Psoas muscle (tissue), 8 donors: ENCODE data around the gene NSF. TPM values are rescaled to one million over a fixed set of nuclear protein-coding genes. Genes with fewer than 3 reads are reported as not detected.
"Not testable (repeated sequence)": the region's sequence is repeated elsewhere in the genome, so short reads cannot be mapped to it uniquely, and the experiment has no call there.

Source experiments
- ATAC-seq, 4 donors: fragments of 200-7000 bp; cut with Tn5 transposase; one replicate each; pipeline ENCODE4 v1.9.1; 2020; ENCODE audit warnings: moderate library complexity in 3 of 4, mild to moderate bottlenecking in 2 of 4
- DNase-seq, 2 donors: peaks; one replicate each; pipeline ENCODE4 v3.0.0-alpha.2; 2020
- H3K27ac ChIP-seq: fragments of 200-600 bp; one replicate; pipeline ENCODE4 v1.8.0; 2022
- H3K27me3 ChIP-seq, 3 donors: fragments of 200-600 bp in 1 of 3; one replicate each; pipeline versions ENCODE4 v1.6.1 to v1.8.0; 2013 to 2022; ENCODE audit warnings: low read length in 2 of 3, mild to moderate bottlenecking in 2 of 3, moderate library complexity in 1 of 3; ENCODE audit not compliant: insufficient read depth in 3 of 3
- H3K36me3 ChIP-seq, 2 donors: fragments of 200-600 bp in 1 of 2; one replicate each; pipeline versions ENCODE4 v1.6.1 to v1.8.0; 2013 to 2022; ENCODE audit warnings: low read depth in 1 of 2, mild to moderate bottlenecking in 1 of 2, moderate library complexity in 1 of 2; ENCODE audit not compliant: insufficient read depth in 1 of 2
- H3K4me1 ChIP-seq: fragments of 200-600 bp; one replicate; pipeline ENCODE4 v1.8.0; 2022
- H3K4me3 ChIP-seq: fragments of 200-600 bp; one replicate; pipeline ENCODE4 v1.8.0; 2022; ENCODE audit warnings: mild to moderate bottlenecking
- H3K9me3 ChIP-seq: fragments of 200-600 bp; one replicate; pipeline ENCODE4 v1.8.0; 2022
- WGBS, 3 donors: extraction: QIAGEN DNeasy Blood & Tissue Kit; methylation state at CpG; one replicate each; pipeline versions ENCODE4 v1.1.6 to v1.1.7; 2013; 5-methylcytosine and 5-hydroxymethylcytosine counted together
- intact Hi-C, 2 donors: fragments of 100-400 bp; cut with DNase I; formaldehyde crosslinking; loops; one replicate each; pipeline versions ENCODE4 v1.11.0 to v1.14.2; 2022
- polyA plus RNA-seq, 3 donors: library from polyadenylated mRNA; stranded (reverse); fragments of 200-250 nt; gene quantifications; one replicate each; pipeline ENCODE4 v1.2.3, GENCODE V29; 2013
- total RNA-seq, 4 donors: library from RNA; stranded (reverse); fragmentation: NEBNext Ultra II Directional in 2 of 4; extraction: Animal tissue kit (Norgen Biotek cat#: 25700) in 2 of 4; gene quantifications; one replicate each; pipeline versions ENCODE4 v1.2.1 to v1.2.4, GENCODE V29; 2021 to 2023
- donor health status: healthy with polysubstance abuse.
- donor health status: DM: no; HTN: no; CAD: no; lungs with moderate emphysema.
- donor health status: Bipolar disorder and iron deficiency.
- donor health status: healthy.
- donor health status: DM: yes; HTN: yes; CAD: no.
- donor health status: DM: no; HTN: no; CAD: no.
- donor health status: DM: no; HTN: no; CAD: no.
- donor health status: DM: yes; HTN: yes; CAD: no.

Gene NSF
- total and polyA plus RNA-seq, 7 donors, result 19.3 to 103 (median 40.2) TPM

GRCh38 chr17:46663552-46663951 lies 73.1 kb downstream of the NSF start:
- H3K4me1 ChIP-seq, DNase-seq, H3K27me3 ChIP-seq, H3K4me3 ChIP-seq, H3K36me3 ChIP-seq, H3K27ac ChIP-seq, H3K9me3 ChIP-seq, intact Hi-C loops, ATAC-seq: not testable (repeated sequence)
- WGBS, 3 donors, result no CpG with 5 or more reads among the region's 2 CpGs

- intact Hi-C loops, H3K4me3 ChIP-seq, H3K36me3 ChIP-seq, H3K4me1 ChIP-seq, DNase-seq, H3K27me3 ChIP-seq, H3K9me3 ChIP-seq, H3K27ac ChIP-seq, ATAC-seq: not testable (repeated sequence)
- WGBS, 3 donors, result 90 to 94% (median 94%) methylated on average over 4 of the region's 5 CpGs
Observed at GRCh38 chr17:46665969-46666368, 75.5 kb downstream of the NSF start.

- H3K4me1 ChIP-seq, H3K9me3 ChIP-seq, H3K27me3 ChIP-seq, ATAC-seq, H3K36me3 ChIP-seq, H3K27ac ChIP-seq, intact Hi-C loops, DNase-seq, H3K4me3 ChIP-seq: not testable (repeated sequence)
- WGBS, 3 donors, result no CpG with 5 or more reads among the region's 4 CpGs
Observed at GRCh38 chr17:46670789-46671188, 80.3 kb downstream of the NSF start.

- peak in 2 of 4 donors; percentile 56 to 67 for ATAC-seq
- DNase-seq, H3K27ac ChIP-seq, H3K4me3 ChIP-seq, H3K9me3 ChIP-seq, H3K4me1 ChIP-seq, H3K27me3 ChIP-seq, intact Hi-C loops, H3K36me3 ChIP-seq: not testable (repeated sequence)
- WGBS, 3 donors, result no CpG with 5 or more reads among the region's 2 CpGs
Observed at GRCh38 chr17:46672777-46673176, 82.3 kb downstream of the NSF start.

GRCh38 chr17:46677819-46678218 lies 87.3 kb downstream of the NSF start:
- H3K27me3 ChIP-seq, intact Hi-C loops, H3K36me3 ChIP-seq, H3K9me3 ChIP-seq, H3K4me3 ChIP-seq, DNase-seq, H3K4me1 ChIP-seq, H3K27ac ChIP-seq: not testable (repeated sequence)
- peak in 3 of 4 donors; percentile 42 to 81 (median 64) for ATAC-seq

GRCh38 chr17:46683653-46684052 lies 93.2 kb downstream of the NSF start:
- intact Hi-C loops, H3K27ac ChIP-seq, H3K27me3 ChIP-seq, H3K9me3 ChIP-seq, H3K4me1 ChIP-seq, ATAC-seq, H3K36me3 ChIP-seq, DNase-seq, H3K4me3 ChIP-seq: not testable (repeated sequence)
- WGBS, 3 donors, result no CpG with 5 or more reads among the region's 2 CpGs

- H3K9me3 ChIP-seq, H3K4me1 ChIP-seq, intact Hi-C loops, H3K27me3 ChIP-seq, H3K27ac ChIP-seq, H3K36me3 ChIP-seq, DNase-seq, H3K4me3 ChIP-seq: not testable (repeated sequence)
- ATAC-seq, result peak; percentile 44 to 86 (median 74)
- WGBS, 3 donors, result 22 to 26% (median 26%) methylated on average over 3 to 4 of the region's 4 CpGs
Observed at GRCh38 chr17:46685284-46685683, 94.8 kb downstream of the NSF start.

GRCh38 chr17:46692196-46692595 lies 101.7 kb downstream of the NSF start:
- intact Hi-C loops, H3K4me3 ChIP-seq, H3K27ac ChIP-seq, H3K4me1 ChIP-seq, H3K27me3 ChIP-seq, H3K9me3 ChIP-seq, DNase-seq, H3K36me3 ChIP-seq: not testable (repeated sequence)
- WGBS, 3 donors, result 80 to 88% methylated on average over 1 of the region's 3 CpGs; no CpG with 5 or more reads in 1 of the 3 donors
- ATAC-seq, result peak in 2 of 4 donors; percentile 41 to 67

GRCh38 chr17:46693283-46693682 lies 102.8 kb downstream of the NSF start:
- WGBS, 3 donors, result 76 to 93% (median 89%) methylated on average over 2 of the region's 3 CpGs
- H3K4me3 ChIP-seq, ATAC-seq, H3K36me3 ChIP-seq, H3K4me1 ChIP-seq, H3K27ac ChIP-seq, DNase-seq, H3K9me3 ChIP-seq, H3K27me3 ChIP-seq, intact Hi-C loops: not testable (repeated sequence)

GRCh38 chr17:46696522-46696921 lies 106.1 kb downstream of the NSF start:
- not testable (repeated sequence) for H3K27ac ChIP-seq
- WGBS, 3 donors, result no CpG with 5 or more reads among the region's 3 CpGs

GRCh38 chr17:46699014-46699413 lies 108.5 kb downstream of the NSF start:
- H3K27me3 ChIP-seq, H3K36me3 ChIP-seq, intact Hi-C loops, H3K4me1 ChIP-seq, ATAC-seq, H3K9me3 ChIP-seq, H3K27ac ChIP-seq, DNase-seq, H3K4me3 ChIP-seq: not testable (repeated sequence)
- WGBS, 3 donors, result no CpG with 5 or more reads among the region's 2 CpGs

More at GRCh38 chr17:46696522-46696921, 106.1 kb downstream of the NSF start:
- H3K4me1 ChIP-seq, ATAC-seq, H3K27me3 ChIP-seq, H3K36me3 ChIP-seq, DNase-seq, H3K4me3 ChIP-seq, H3K9me3 ChIP-seq, intact Hi-C loops: not testable (repeated sequence)
